HG02840 (cell line): Measurements from ENCODE around the gene TUBAL3.

Experiments
- ATAC-seq: cut with Tn5 transposase; IDR thresholded peaks from one replicate; pipeline ENCODE4 v1.9.1; 2021; ENCODE audit warnings: mild to moderate bottlenecking, moderate library complexity, moderate number of reproducible peaks; ENCODE audit not compliant: unreplicated experiment, low FRiP score

Gene TUBAL3

DNA sequence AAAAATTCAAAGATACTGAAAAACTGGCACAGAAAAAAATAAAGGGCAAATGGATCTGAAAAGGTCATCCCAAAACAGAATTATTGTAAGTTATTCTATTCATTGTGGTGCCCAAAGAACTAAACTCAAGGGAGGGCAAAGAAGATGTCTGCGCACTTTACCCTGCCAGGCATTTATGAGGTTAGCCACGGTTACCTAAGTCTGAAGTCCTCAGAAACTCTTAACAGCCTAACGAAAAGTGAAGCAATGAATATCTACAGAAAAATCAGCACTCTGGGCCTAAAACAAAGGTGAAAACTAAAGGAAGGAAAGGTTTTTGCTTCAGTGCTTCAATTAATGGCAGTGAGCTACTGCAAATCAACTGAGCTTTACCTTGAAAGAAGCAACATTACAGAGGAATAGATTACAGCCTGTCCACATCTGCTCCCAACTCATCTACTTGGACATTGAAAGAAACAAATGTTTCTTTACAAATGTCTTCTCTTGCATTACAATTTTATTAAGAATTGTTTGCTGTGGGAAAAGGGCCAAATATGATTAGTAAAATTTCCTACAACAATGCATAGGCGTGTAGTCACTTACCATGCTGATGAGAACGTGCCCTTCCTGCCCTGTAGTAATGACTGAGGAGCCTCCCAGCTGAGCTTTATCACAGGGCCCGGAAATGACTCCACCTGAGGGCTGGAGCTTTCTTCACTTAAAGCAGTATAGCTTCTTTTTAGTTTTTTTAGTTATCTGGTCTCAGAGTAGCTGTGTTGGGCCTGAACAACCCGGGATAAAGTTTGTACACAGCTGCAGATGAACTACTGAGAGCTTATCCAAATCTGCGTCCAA lies at the start of gene TUBAL3:
TSS of gene TUBAL3 (minus strand) at position 621 of the 834 bp plus-strand sequence. CDS start at position 585, 36 bp downstream.
- ATAC-seq: no peak

DNA sequence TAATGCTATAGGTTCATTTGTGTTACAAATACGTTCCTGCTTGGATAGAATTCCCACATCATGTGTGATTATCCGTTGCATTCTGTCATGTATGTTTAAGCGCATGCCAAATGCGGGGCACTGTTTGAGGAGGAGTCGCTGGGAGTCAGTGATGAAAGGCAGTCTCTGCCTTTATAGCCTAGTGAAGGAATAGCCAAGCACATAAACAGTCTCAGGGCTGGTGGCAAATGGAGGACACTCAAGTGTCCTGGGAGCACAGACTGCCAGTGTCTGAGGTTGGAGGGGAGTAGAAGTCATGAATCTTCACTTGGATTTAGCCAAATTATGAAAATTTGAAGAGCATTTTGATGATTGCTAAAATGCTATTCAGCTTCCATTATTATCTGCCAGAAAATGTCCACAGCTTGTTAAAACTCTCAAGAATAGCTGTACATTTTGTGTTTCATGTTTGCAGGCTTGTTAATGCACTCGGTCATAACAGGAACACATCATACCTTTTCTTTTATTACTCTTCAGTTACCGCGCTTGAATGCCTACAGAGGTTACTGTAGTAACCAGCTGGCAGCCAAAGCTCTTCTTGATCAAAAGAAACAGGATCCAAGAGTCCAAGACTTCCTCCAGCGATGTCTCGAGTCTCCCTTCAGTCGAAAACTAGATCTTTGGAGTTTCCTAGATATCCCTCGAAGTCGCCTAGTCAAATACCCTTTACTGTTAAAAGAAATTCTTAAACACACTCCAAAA lies 49.3 kb upstream of the TUBAL3 start:
- ATAC-seq: no peak

- no peak for ATAC-seq
Measured at GRCh38 chr10:5450605-5451384, 46.2 kb upstream of the TUBAL3 start.

GRCh38 chr10:5449823-5450222 lies 45.2 kb upstream of the TUBAL3 start:
- ATAC-seq: no peak

- no peak for ATAC-seq
Measured at GRCh38 chr10:5449227-5449626, 44.6 kb upstream of the TUBAL3 start.

- ATAC-seq: no peak
Measured at GRCh38 chr10:5448333-5449001, 43.8 kb upstream of the TUBAL3 start.

DNA sequence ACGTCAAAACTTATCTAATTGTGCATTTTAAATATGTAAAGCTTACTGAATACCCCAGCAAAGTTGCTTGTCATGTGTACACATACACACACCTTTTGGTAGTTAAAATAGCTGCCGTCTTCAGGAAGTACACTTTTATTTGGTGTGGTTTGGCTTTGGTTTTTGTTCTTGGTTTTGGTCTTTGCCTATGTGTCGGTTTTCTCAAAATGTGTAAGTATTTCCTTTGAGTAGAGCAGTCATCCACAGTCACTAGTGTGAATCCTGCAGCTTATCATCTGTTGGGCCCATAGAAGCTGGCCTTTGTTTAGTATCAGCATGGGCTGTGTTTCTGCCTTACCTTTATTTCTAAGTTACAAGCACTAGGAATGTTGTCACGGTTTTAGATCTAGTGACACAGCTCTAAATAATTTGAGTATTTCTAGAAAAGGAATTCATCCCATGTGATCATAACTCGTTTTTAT lies 43.0 kb upstream of the TUBAL3 start:
- ATAC-seq: peak; percentile 48

DNA sequence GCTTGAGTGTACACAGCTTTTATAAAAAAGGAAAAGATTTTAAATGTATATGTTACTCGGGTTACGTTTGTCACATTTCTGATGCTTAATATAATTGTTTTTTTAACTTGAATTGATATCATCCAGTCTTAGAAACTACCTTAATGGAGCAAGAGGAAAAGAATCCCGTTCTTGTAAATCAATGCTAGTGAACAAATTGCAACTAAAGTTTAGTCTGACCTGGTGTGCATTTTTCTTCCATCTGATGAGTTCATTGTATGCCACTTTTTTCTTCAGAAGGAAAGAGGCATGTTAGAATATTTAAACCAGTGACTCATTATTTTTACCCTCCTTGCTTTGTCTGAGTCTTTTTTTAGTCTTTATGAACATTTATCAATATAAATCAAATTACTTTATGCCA lies 42.4 kb upstream of the TUBAL3 start:
- ATAC-seq: no peak

- no peak for ATAC-seq
Measured at GRCh38 chr10:5446390-5446926, 41.8 kb upstream of the TUBAL3 start.

GRCh38 chr10:5445006-5445405 lies 40.4 kb upstream of the TUBAL3 start:
- no peak for ATAC-seq

DNA sequence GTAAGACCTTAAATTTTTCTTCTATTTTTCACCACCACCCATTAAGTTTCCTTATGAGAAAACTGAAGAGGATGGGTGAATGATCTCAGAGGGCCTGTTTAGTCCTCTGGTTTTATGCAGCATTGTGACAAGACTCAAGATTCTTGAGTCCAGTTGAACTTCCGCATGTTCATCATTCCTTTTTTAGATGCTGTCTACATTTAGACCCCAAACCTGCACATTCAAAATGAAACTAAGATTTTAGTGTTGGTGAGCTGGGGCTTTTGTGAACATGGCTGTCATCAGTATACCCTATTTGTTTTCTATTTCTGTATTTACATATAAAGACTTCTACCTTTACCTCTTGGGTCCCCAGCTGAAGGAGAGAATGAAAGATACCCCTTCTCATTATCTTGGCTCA lies 38.8 kb upstream of the TUBAL3 start:
- peak; percentile 77 for ATAC-seq

DNA sequence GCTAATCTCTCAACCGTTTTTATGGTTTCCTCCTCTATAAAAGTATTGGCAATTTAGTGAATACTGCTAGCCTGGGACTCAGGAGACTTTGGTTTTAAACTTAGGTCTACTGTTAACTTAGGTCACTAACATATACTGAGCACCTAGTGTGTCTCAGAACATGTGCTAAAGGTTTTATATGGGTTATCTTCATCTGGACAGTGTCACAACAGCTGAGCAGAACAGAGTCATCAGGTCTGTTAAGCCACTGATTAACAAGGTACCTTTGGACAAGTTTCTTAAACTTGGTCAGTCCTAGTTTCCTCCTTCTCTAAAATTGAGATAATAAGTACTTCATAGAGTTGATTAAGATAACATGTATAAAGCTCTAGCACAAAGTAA lies 38.4 kb upstream of the TUBAL3 start:
- peak; percentile 21 for ATAC-seq

GRCh38 chr10:5442065-5442989 lies 37.7 kb upstream of the TUBAL3 start:
- no peak for ATAC-seq

- ATAC-seq: no peak
Measured at GRCh38 chr10:5441106-5441505, 36.5 kb upstream of the TUBAL3 start.

- no peak for ATAC-seq
Measured at GRCh38 chr10:5440206-5440605, 35.6 kb upstream of the TUBAL3 start.

DNA sequence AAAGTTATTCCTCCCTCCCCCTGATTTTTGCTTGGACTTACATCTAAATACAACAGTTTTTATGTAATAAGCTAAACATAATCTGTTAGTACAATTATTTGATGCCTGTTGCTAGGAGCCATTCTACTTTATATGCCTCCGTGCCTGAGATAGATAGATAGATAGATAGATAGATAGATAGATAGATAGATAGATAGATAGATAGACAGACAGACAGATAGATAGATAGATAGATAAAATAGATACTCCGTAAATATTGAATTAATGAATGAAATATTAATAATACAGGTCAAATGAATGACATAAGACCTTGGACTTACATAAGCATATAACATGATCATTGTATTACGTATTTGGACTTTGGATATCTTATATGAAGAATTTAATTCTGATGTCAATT lies 30.7 kb upstream of the TUBAL3 start:
- no peak for ATAC-seq

DNA sequence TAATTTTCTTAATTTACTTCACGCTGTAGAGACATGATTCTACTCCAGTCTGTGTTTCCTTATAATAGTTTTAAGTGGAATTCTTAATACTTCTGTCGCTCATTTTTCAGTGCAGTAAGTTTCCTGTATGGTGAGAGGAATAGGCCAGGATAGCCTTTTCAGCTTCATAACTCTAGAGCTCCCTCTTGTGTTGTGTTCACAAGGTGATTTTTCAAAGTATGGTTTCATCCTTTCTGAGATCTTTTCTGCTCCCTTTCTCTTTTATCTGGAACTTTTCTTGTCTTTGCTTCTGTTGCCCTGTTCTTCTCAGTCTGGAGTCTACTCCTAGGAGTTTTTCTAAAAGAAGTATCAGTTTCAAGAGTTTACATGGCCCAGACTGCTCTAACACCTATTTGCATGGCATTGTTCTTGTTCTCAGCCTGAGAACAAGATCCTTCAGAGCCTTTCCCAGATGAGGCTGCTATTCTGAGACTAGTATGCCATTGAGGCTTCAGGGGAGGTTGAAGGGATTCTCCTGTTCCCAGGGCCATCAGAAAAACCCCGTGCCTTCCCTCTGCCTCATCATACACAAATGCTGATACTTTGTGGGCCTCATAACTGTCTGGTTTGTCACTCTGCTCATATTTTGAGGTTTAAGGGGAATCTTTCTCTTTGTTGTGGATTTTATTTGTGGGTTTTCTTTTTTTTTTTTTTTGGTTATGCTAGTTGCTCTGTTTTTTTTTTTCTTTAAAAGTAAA lies 29.6 kb upstream of the TUBAL3 start:
- ATAC-seq: no peak

DNA sequence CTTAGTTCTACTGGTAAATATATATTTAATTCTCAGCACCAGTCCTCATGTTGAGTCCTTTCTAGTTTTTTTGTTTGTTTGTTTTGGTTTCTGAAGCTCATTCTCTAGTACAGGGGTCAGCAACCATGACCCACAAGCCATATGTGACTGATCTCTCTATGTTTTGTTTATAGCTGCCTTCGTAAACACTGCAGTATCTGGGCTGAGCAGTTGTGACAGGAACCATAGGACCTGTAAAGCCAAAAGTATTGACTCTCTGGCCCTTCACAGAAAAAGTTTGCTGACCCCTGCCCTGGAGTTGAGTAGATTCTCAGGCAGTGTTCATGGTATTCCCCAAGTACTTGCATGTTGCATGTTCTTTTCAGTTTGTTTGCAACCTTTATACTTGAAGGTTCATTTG lies 28.6 kb upstream of the TUBAL3 start:
- ATAC-seq: no peak
